Measurements from ENCODE around the gene INSL3. TPM values are rescaled to one million over a fixed set of nuclear protein-coding genes. Genes with fewer than 3 reads are reported as not detected.

Gene INSL3
- total RNA-seq, 1 donor from 2014 or later: 0.36 TPM

DNA sequence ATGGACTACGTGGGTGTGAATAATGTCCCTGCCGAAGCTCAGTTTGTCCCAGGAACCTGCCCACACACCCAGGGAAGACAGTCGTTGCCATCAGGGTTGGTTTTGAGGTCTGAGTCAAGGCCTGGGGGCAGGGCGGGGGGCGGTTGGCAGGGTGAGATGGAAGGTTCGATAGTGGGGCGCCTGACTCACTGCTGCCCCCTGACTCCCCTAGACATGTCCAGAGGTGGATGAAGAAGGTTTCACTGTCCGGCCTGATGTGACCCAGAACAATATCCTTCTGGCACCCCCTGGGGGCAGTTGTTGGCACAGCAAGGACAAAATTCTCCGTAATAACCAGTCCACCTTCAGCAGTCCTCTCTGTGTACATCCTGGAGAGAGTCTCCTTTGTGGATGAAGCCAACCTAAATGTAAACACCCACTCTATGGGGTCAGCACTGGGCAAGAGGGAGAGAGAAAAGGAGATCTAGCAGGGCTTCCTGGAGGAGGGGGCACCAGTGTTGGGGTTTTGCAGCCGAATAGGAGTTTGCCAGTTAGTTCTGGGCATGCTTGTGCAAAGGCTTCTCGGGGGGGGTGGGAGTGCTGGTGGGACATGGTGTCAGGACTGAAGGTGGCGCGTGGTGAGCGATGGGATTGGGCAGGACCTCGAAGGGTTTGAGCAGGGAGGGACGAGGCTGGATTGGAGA is 45.9 kb downstream of the INSL3 start:
- no peak overlapping the region for H3K4me3 Mint-ChIP-seq (ENCODE audit: unreplicated experiment)
- peaks cover 9% of the 10 kb centered on the region for H3K27me3 Mint-ChIP-seq (ENCODE audit: unreplicated experiment)
- H3K36me3 Mint-ChIP-seq (ENCODE audit: low read depth, unreplicated experiment): no peaks in the 10 kb centered on the region
- H3K4me1 Mint-ChIP-seq (ENCODE audit: unreplicated experiment): no peaks in the 10 kb centered on the region
- TF ChIP-seq, protein P1, sequence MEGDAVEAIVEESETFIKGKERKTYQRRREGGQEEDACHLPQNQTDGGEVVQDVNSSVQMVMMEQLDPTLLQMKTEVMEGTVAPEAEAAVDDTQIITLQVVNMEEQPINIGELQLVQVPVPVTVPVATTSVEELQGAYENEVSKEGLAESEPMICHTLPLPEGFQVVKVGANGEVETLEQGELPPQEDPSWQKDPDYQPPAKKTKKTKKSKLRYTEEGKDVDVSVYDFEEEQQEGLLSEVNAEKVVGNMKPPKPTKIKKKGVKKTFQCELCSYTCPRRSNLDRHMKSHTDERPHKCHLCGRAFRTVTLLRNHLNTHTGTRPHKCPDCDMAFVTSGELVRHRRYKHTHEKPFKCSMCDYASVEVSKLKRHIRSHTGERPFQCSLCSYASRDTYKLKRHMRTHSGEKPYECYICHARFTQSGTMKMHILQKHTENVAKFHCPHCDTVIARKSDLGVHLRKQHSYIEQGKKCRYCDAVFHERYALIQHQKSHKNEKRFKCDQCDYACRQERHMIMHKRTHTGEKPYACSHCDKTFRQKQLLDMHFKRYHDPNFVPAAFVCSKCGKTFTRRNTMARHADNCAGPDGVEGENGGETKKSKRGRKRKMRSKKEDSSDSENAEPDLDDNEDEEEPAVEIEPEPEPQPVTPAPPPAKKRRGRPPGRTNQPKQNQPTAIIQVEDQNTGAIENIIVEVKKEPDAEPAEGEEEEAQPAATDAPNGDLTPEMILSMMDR (IDR thresholded peaks at IDR 0.05; ENCODE audit: unreplicated experiment): peak; percentile 76
- DNase-seq (ENCODE audit: low spot score): peak; percentile 83
- no peaks in the 10 kb centered on the region for H3K9me3 Mint-ChIP-seq (ENCODE audit: unreplicated experiment)
- H3K27ac Mint-ChIP-seq (ENCODE audit: unreplicated experiment): no peak overlapping the region

DNA sequence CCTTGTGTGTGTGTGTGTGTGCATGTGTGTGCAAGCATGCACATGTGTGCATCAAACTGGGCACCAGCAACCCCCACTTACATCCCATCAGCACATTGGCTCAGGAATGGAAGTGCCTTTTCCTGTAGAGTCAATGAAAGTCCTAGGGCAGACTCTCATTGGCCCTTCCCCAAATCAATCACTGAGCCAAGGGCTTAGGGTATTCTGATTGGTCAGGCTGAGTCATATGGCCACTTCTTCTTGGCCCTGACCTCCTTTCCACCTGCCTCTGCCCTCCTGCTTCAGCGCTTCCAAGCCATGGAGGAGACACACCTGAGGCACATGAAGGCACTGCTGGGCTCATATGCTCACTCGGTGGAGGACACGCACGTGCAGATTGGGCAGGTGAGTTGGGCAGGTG is 49.1 kb downstream of the INSL3 start:
- TF ChIP-seq, protein P1 (IDR thresholded peaks at IDR 0.05; ENCODE audit: unreplicated experiment): no peak
- Mint-ChIP-seq H3K4me3 (ENCODE audit: unreplicated experiment) (no peak overlapping the region), H3K4me1 (ENCODE audit: unreplicated experiment) (no peaks in the 10 kb centered on the region), H3K36me3 (ENCODE audit: low read depth, unreplicated experiment) (no peaks in the 10 kb centered on the region), H3K27ac (ENCODE audit: unreplicated experiment) (no peak overlapping the region), H3K9me3 (ENCODE audit: unreplicated experiment) (no peaks in the 10 kb centered on the region), H3K27me3 (ENCODE audit: unreplicated experiment) (peaks cover 6% of the 10 kb centered on the region)
- no peak for DNase-seq (ENCODE audit: low spot score)

DNA sequence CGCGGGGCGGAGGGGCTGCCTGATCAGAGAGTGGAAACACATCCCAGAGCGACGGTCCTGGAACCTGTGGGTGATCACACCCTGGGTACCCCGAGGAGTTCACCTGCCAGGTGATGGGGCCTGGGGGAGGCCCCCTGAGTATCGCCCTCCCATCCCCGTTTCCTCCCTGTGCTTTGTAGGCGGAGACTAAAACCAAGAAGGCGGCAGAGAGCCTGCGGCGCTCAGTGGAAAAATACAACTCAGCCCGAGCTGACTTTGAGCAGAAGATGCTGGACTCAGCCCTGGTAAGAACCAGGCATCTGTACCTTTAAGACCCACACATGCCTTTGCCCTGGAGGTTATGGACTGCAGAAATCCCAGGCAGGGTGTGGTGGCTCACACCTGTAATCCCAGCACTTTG is 50.7 kb downstream of the INSL3 start:
- Mint-ChIP-seq H3K4me3 (ENCODE audit: unreplicated experiment) (no peak overlapping the region), H3K9me3 (ENCODE audit: unreplicated experiment) (no peaks in the 10 kb centered on the region), H3K36me3 (ENCODE audit: low read depth, unreplicated experiment) (no peaks in the 10 kb centered on the region), H3K27ac (ENCODE audit: unreplicated experiment) (no peak overlapping the region), H3K4me1 (ENCODE audit: unreplicated experiment) (peaks cover 3% of the 10 kb centered on the region), H3K27me3 (ENCODE audit: unreplicated experiment) (peaks cover 6% of the 10 kb centered on the region)
- TF ChIP-seq, protein P1 (IDR thresholded peaks at IDR 0.05; ENCODE audit: unreplicated experiment): no peak
- DNase-seq (ENCODE audit: low spot score): no peak

DNA sequence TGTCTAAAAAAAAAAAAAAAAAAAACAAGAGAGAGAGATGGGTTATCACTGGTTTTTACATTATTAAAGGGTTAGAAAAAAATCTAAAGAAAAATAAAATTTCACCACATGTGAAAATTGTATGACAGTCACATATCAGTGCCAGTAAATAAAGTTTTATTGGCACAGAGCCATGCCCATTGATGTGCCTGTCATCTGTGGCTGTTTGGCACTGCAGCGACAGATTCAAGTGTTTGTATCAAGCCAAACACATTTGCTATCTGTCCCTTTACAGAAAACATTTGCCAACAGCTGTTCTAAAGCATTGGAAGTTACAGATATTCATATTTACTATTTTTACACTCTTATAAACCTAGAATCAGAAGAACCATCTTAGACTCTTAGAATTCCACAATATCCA is 53.8 kb downstream of the INSL3 start:
- no peaks in the 10 kb centered on the region for H3K9me3 Mint-ChIP-seq (ENCODE audit: unreplicated experiment)
- no peak for DNase-seq (ENCODE audit: low spot score)
- H3K36me3 Mint-ChIP-seq (ENCODE audit: low read depth, unreplicated experiment): no peaks in the 10 kb centered on the region
- peaks cover 2% of the 10 kb centered on the region for H3K27me3 Mint-ChIP-seq (ENCODE audit: unreplicated experiment)
- TF ChIP-seq, protein P1 (IDR thresholded peaks at IDR 0.05; ENCODE audit: unreplicated experiment): no peak
- peaks cover 3% of the 10 kb centered on the region for H3K4me1 Mint-ChIP-seq (ENCODE audit: unreplicated experiment)
- no peak overlapping the region for H3K27ac Mint-ChIP-seq (ENCODE audit: unreplicated experiment)
- peak overlapping the region; percentile 56 for H3K4me3 Mint-ChIP-seq (ENCODE audit: unreplicated experiment)

DNA sequence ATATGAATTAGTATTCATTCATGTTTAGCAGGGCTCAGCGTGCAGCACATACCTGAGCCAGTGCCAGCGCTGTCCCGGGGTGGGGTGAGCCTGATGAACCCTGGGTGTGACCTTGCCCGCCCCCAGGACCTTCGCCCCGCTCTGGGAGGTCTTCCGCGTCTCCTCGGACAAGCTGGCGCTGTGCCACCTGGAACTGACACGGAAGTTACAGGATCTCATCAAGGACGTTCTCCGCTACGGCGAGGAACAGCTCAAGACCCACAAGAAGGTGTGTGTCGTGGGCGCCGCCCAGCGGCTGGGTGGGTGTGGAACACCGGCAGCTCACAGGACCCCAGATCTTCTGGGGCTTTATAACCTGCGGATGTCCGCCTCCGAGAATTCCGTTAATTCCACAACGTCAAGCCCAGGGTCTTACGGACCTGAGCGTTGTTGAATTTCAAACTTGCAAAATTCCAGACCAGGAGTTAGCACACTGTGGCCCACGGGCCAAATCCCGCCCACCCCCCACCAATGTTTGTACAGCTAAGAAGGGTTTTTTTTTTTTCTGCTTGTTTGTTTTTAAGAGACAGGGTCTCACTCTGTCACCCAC is 54.7 kb downstream of the INSL3 start:
- no peaks in the 10 kb centered on the region for H3K36me3 Mint-ChIP-seq (ENCODE audit: low read depth, unreplicated experiment)
- peaks cover 2% of the 10 kb centered on the region for H3K27me3 Mint-ChIP-seq (ENCODE audit: unreplicated experiment)
- DNase-seq (ENCODE audit: low spot score): peak; percentile 92
- H3K4me3 Mint-ChIP-seq (ENCODE audit: unreplicated experiment): no peak overlapping the region
- H3K9me3 Mint-ChIP-seq (ENCODE audit: unreplicated experiment): no peaks in the 10 kb centered on the region
- H3K4me1 Mint-ChIP-seq (ENCODE audit: unreplicated experiment): peaks cover 3% of the 10 kb centered on the region
- TF ChIP-seq, protein P1 (IDR thresholded peaks at IDR 0.05; ENCODE audit: unreplicated experiment): peak; percentile 75
- no peak overlapping the region for H3K27ac Mint-ChIP-seq (ENCODE audit: unreplicated experiment)

All from endothelial cell (in vitro differentiated cells).